Posterior cingulate gyrus (tissue), 11 donors: ENCODE data around the gene ABRACL.
A peak's percentile ranks its signal among the peaks of the same experiment; 100 is the strongest.
"Not testable (repeated sequence)": the region's sequence is repeated elsewhere in the genome, so short reads cannot be mapped to it uniquely, and the experiment has no call there.

Experiments
- DNase-seq, 10 donors: peaks; one replicate each; pipeline versions ENCODE4 v3.0.0 to v3.0.0-alpha.2; 2020 to 2021; ENCODE audit warnings: mixed read lengths in 3 of 10
- intact Hi-C: fragments of 100-400 bp; cut with DNase I; formaldehyde crosslinking; loops from one replicate; pipeline ENCODE4 v1.15.1; 2023

ABRACL gene

DNA sequence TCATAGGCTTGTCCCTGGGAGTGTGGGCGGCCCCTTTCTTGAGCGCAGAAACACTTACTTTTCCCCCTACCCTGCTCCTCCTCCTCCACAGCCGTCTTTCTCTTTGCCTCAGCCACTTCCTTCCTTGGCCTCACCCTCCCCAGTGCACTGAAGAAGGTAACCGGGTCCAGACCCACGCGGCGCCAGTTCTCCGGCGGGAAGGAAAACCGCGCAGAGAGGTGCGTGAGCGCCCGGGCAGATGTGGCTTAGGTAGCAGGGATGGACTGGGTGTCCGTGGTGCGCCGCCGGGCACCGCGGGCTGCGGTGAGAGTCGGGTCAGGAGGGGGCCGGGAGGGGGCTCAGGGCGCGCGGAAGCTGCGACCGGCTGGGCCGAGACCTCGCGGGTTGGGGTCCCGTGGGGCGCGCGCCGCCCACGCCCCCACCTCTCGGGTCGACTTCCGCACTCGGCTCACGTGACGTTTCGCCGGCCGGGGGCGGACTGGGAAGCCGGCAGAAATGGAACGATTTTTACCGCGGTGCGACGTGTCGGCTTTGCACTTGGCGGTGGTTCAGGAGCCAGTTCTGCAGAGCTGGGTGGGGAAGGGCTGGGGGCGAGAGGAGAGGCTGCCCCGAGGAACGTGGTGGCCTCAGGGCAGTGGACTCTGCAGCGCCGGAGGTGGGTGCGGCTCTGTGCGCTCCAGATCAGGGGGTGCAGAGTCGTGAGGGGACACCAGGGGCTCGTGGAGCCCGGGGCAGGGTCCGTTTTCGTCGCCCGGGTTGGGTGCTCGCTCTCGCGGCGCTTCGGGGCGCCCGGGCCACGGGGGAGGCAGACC lies at the start of gene ABRACL:
TSS of gene ABRACL (plus strand) at position 88 of the 812 bp plus-strand sequence. CDS start 5,416 bp downstream, outside the sequence.
- intact Hi-C loops: no loop called here
- DNase-seq: peak; percentile 22 to 92 (median 62)

GRCh38 chr6:138979365-138979764 lies 49.2 kb upstream of the ABRACL start:
- intact Hi-C loops: no loop called here
- no peak for DNase-seq

DNA sequence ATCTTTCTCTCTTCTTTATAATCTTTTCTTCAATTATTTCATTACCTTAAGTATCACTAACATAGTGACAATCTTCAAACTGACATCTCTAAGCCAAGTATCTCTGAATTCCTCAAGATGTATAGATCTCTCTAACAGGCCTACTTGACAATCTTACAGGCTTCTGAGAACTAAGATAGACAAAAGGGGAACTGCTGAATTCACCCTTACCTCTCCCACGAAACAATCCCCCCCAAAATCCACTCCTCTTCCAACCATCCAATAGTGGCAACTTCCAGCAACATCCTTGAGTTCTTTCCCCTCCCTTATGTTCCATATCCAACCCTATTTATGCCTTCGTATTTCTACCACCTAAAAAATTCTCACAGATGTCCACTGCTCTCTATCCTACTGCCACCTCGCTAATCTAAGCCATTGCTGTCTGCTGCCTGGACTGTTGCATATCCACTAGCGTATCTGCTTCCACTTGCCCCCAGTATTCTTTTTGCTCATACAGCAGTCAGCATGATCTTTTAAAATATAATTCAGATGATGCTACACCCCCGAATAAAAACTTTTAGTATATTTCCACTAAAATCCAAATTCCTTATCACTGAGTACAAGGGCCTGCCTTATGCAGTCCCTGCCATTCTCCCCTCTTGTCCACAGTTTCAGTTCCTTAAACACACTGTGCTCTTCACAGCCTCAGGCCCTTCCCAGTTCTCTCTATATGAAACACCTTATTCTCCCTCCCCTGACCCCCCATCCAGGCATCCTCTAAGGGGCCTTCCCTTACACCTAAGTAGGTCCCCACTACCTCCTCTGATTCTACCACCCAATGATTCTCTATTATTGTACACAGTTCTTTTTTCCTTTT lies 48.5 kb upstream of the ABRACL start:
- intact Hi-C loops: no loop called here
- DNase-seq: no peak

DNA sequence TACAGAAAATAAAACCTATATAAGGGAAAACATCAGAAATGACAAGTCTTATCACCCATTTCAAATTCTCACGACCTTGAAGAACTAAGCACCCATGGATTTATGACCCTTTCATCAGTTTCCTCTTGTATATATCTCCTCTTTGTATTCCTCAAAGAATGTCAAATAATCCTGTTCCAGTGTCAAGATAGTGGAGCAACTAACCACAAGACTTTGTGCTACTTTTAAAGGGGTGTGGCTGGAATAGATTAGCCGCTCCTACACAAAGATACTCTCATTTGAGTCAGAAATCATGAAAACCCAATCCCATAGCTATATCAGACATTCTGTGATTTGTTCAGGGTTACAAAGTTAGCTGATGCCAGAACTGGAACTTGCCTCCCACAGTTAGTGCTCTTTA lies 47.1 kb upstream of the ABRACL start:
- intact Hi-C loops: no loop called here

DNA sequence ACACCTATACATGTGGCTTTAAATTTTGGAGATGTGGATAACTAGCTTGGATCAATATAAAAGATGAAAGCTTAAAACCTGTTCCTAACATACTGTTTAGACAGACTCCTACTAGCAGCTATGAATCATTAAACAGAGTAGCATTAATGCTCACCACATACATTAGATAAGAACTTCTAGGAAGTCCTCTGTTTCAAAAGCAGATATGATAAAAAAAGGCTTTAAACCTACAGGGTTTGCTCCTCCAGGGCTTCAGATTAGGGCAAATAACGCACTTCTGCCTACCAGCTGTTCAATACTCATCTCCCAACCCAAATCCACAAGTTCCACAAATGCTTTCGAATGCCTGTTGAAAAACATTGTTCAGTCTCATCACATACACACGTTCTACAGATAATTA lies 42.0 kb upstream of the ABRACL start:
- DNase-seq: no peak
- intact Hi-C loops: loop anchor here (2.0 to 5.0 kb wide), 2 partner anchors 14 to 381 kb away; no protein-coding TSS in a partner anchor

More for the DNA sequence above, 47.1 kb upstream of the ABRACL start:
- no peak for DNase-seq

DNA sequence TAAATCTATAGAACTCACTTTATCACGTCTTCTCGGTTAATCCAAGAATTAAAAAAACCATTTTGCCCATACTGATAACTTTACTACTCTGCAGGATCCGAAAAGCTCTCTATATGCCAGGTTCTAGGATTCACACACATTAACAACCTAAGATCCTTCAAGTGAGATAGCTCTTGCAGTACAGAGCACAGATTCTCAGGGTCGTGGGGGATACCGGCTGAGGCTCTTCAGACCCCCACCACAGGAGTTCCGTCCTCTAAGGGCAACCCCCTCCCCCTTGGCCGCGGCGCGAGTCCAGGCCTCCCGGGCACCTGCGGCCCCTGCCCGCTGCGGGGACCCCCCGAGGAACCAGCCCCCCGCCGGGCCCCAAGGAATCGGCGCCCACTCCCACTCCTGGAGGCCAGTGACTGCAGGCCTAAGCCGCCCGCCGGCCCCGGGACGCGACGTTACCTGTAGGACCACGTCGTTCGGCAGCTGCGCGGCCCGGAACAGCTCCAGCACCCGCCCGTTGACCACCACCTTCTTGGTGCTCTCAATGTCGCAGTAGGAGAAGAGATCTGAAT lies 41.4 kb upstream of the ABRACL start:
- intact Hi-C loops: loop anchor here (2.0 to 5.0 kb wide), 2 partner anchors 14 to 380 kb away; no protein-coding TSS in a partner anchor
- peak in 5 of 10 donors; percentile 9 to 86 (median 75) for DNase-seq

DNA sequence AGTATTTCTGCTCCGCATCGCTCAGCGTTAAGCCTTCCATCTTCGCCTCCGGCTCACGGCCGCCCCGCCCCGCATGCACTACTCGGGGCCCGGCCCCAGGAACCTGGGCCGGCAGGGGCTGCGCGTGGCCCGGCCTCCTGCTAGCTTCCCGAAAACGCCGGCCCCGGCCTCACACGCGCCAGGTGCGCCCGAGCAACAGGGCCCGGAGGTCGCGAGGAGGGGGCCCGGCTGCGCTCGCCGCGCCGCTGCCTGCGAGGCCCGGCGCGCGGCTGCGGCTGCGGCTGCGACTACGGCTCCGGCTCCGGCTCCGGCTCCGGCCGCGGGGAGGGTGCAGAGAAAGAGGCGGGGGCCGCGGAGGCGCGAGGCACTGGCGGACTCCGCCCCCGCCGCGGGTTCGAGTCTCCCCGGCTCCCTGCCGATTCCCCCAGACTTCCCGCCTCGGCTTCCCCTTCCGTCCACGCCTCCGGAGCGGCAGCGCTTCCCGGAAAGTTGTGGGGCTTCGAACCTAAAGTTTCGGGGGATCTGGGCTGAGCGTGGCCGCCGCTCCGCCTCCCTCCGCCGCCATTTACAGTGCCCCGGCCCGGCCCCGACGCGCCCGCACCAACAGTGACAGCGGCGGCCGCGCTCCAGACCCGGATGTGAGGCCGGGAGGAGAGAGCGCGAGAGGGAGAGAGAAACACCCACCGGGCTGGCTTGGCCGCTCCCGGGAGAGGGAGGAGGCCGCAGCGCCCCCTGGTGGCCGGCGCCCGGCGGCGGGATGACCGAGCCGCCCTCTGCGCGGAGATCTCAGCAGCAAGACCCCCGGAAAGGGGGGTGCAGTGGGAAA lies 40.7 kb upstream of the ABRACL start, which contains the start of gene REPS1:
TSS of gene REPS1 (minus strand) at position 611 of the 826 bp plus-strand sequence. CDS start at position 40, 571 bp downstream.
- intact Hi-C loops: loop anchor here (1.0 to 5.0 kb wide), 4 partner anchors 15 to 379 kb away; no protein-coding TSS in a partner anchor
- peak; percentile 82 to 98 (median 90) for DNase-seq

DNA sequence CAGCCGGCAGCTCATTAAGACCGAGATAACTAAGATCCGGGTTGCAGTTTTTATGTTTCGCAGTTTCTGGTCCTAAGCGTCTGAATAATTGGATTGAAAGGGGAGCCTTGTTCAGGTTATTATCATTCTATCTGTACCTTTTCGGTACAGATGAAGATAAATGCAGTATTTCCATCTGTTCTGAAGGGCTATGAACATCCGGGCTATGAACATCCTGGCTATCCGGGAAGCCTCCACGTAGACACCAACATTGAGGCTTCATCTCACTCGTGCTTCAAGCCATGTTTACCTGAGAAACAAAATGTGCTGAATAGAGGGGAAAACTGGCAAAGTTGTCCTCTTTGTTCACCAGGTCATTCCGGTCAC lies 40.1 kb upstream of the ABRACL start:
- intact Hi-C loops: loop anchor here (1.0 to 5.0 kb wide), 3 partner anchors 148 to 379 kb away; no protein-coding TSS in a partner anchor
- no peak for DNase-seq

GRCh38 chr6:138989098-138989983 lies 39.2 kb upstream of the ABRACL start:
- intact Hi-C loops: loop anchor here (2.0 to 5.0 kb wide), 2 partner anchors 147 to 378 kb away; no protein-coding TSS in a partner anchor
- DNase-seq: no peak

DNA sequence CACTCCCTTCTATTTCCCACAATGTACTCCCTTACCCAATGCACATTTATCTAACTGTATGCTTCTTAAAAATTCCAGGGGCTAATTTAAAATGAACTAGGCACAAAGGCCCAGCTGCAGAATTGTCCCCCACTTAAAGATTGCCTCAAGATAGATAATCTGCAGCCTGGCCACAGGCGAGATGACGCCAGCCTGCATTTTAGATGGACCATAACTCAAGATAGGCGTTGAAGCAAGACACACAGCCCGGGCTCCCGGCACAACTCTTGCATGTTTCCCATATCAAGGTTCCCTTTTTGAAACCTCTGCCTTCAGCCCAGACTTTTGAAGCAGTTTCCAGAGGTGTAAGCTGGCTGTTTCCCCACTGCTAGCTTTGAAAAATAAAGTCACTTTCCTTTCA lies 37.3 kb upstream of the ABRACL start:
- DNase-seq: no peak
- intact Hi-C loops: no loop called here

GRCh38 chr6:138992965-138993364 lies 35.6 kb upstream of the ABRACL start:
- intact Hi-C loops, DNase-seq: not testable (repeated sequence)

DNA sequence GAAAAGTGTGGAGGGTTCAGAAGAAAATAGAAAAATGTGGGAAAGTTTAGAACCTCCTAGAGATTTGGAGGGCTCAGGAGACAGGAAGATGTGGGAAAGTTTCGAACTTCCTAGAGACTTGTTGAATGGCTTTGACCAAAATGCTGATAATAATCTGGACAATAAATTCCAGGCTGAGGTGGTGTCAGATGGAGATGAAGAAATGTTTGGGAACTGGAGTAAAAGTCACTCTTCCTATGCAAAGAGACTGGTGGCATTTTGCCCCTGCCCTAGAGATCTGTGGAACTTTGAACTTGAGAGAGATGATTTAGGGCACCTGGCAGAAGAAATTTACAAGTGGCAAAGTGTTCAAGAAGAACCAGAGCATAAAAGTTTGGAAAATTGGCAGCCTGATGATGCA lies 35.1 kb upstream of the ABRACL start:
- intact Hi-C loops, DNase-seq: not testable (repeated sequence)

DNA sequence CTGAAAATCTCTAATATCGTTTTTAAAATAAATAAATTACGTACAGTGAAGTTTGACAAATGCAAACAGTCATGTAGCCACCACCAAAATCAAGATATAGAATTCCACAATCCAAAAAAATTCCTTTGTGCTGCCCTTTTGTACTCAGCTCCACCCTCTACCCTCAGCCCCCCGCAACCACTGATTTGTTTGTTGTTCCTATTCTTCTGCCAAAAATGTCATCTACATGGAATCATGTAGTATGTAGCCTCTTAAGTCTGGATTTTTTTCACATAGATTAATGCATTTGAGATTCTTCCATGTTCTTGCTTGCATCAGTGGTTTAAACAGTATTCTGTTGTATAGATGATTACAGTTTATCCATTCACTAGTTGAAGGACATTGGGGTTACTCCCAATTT lies 32.0 kb upstream of the ABRACL start:
- DNase-seq: no peak
- intact Hi-C loops: no loop called here

- DNase-seq: no peak
- intact Hi-C loops: no loop called here
These were observed 31.4 kb upstream of the ABRACL start for GRCh38 chr6:138997136-138997535.

DNA sequence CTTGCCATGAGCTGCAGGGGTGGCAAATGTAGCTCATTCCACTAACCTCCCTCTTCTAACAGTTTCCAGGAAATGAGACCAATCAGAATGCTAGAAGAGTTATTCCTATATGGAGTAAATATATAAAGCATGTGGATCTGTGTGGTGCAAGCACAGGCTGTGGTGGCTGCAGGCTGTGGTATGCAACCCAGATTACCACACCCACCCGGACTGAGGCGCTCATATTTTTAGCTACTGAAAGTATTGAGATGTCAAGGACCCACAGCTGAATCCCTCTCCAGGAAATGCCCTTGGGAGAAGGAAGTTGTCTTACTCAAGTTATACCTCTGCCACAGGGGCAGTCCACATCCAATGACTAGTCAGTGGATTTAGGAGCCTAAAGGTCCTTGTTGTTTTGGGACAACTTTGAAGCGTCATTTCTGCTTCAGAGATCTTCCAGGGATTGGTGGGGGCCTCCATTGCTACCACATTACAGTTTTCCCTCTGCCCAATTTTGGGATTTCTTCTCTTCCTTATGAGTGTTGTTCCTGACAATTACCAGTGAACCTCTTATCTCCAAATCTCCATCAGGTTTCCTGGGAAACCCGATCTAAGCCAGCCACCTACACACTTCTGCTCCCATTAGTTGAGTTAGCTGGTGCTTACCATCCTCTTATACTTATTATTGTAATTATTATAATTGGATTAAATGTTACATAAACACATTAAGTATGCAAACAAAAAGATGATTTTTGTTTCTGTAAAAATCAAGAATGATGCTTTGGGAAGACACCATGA lies 28.4 kb upstream of the ABRACL start:
- intact Hi-C loops: no loop called here
- no peak for DNase-seq

DNA sequence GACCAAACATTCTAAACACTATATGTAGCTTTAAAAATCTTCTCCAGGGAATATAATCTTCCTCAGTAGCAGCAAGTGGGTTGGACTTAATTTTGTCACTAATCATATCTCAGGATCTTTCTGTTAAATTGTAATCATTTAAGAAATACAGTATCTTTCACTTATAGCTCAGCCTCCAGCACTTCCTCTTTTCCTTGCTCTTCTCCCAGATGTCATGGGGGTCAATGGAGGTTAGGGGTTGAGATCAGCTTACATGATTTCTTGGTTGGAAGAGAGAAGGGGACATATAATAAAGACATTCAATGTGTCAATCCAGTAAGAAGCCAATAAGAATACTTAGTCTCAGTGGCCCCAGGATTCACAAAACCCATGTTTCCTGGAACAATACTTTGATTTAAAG lies 24.8 kb upstream of the ABRACL start:
- no peak for DNase-seq
- intact Hi-C loops: no loop called here

DNA sequence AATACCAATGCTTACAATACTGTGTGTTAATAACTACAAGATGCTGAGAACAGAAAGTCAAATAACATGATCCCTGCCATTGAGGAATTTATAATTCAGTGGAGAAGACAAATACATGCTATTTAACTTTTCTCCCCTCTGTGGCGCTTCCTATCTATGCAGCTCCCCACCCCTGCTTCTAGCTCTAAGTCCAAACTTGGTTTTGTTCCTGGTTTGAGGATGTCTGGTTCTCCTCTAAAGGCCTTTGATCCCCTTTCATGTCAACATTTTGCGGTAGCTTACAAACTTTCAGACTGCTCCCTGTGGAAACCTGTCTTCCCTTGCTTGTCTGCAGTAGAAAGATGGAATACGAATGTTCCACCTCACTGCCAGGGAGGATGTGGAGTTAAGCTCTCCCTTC lies 22.1 kb upstream of the ABRACL start:
- intact Hi-C loops: no loop called here
- no peak for DNase-seq

DNA sequence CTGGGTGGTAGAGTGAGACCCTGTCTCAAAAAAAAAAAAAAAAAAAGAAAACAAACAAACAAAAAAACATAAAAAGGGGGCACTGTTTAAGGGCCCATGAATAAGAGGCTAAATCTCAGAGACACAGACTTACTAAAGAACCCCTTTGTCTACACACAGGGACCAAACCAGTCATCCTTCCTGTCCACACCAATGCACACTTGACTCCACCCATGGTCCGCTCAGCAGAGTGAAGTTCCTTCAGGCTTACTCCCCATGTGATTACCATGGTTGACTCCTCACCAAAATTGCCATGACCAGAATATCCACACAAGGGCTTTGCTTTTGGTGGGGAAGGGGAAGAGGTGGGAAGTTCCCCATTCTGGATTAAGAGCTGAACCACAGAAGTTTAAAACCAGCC lies 21.1 kb upstream of the ABRACL start:
- no peak for DNase-seq
- intact Hi-C loops: no loop called here
